ENCODE data around the gene FOXP1. TPM values are rescaled to one million over a fixed set of nuclear protein-coding genes. Genes with fewer than 3 reads are reported as not detected.

FOXP1 gene
- total and polyA plus RNA-seq, 9 of the 15 experiments (the other 6 are each of a cell fraction or from before 2014, with no cell fraction given) = 7.7 to 34.5 (median 13.7) TPM

- no peak for TF ChIP-seq CHD7 (IDR thresholded peaks at IDR 0.05; ENCODE audit: low read depth, low read length)
- TF ChIP-seq REST (IDR thresholded peaks at IDR 0.05; ENCODE audit: borderline replicate concordance) = no peak
- no peak for TF ChIP-seq REST (CRISPR knock-in tag; IDR thresholded peaks at IDR 0.05; ENCODE audit: low read depth)
- no peak for TF ChIP-seq PHB (CRISPR knock-in tag; IDR thresholded peaks at IDR 0.05)
- TF ChIP-seq TSHZ1 (CRISPR knock-in tag; IDR thresholded peaks at IDR 0.05) = no peak
These were observed 478.6 kb downstream of the FOXP1 start (continued) for GRCh38 chr3:71104976-71105375.
